Right lobe of liver (tissue), 6 donors: Measurements from ENCODE around the gene TRMT11. TPM values are rescaled to one million over a fixed set of nuclear protein-coding genes. Genes with fewer than 3 reads are reported as not detected.
"Not testable (repeated sequence)": the region's sequence is repeated elsewhere in the genome, so short reads cannot be mapped to it uniquely, and the experiment has no call there.

Source experiments
- ATAC-seq, 4 donors: fragments of 200-7000 bp; cut with Tn5 transposase; one replicate each; pipeline ENCODE4 v1.9.1; 2020; ENCODE audit warnings: mild to moderate bottlenecking in 4 of 4, moderate library complexity in 4 of 4
- DNase-seq, 3 donors: peaks; one replicate each; pipeline ENCODE4 v3.0.0-alpha.2; 2020
- H3K27ac ChIP-seq, 3 donors: fragments of 200-600 bp; one replicate each; pipeline ENCODE4 v1.8.0; 2022
- H3K27me3 ChIP-seq, 2 donors: fragments of 200-600 bp; one replicate each; pipeline ENCODE4 v1.8.0; 2022
- H3K36me3 ChIP-seq, 4 donors: fragments of 200-600 bp; sonication (generic) in 1 of 4; one replicate each; pipeline versions ENCODE4 v1.5.1 to v1.8.0; 2017 to 2022; ENCODE audit warnings: control low read depth in 1 of 4
- H3K4me1 ChIP-seq, 4 donors: fragments of 200-600 bp; sonication (generic) in 1 of 4; one replicate each; pipeline versions ENCODE4 v1.5.1 to v1.8.0; 2017 to 2022; ENCODE audit warnings: control low read depth in 1 of 4
- H3K4me3 ChIP-seq, 3 donors: fragments of 200-600 bp; one replicate each; pipeline ENCODE4 v1.8.0; 2022
- H3K9me3 ChIP-seq, 4 donors: fragments of 200-600 bp; sonication (generic) in 1 of 4; one replicate each; pipeline versions ENCODE4 v1.5.1 to v1.8.0; 2017 to 2022; ENCODE audit warnings: control low read depth in 1 of 4
- POLR2A ChIP-seq: fragments of 450-650 bp; IDR thresholded peaks from one replicate; pipeline ENCODE4 v1.6.1; 2017; ENCODE audit warnings: antibody characterized with exemption, mild to moderate bottlenecking
- WGBS: methylation state at CpG from one replicate; pipeline ENCODE4 v1.1.6; 2018; ENCODE audit warnings: low coverage, low lambda C conversion rate; ENCODE audit not compliant: insufficient coverage; ENCODE audit errors: missing lambda C conversion rate; 5-methylcytosine and 5-hydroxymethylcytosine counted together
- intact Hi-C, 2 donors: fragments of 100-400 bp; cut with DNase I; formaldehyde crosslinking; loops; one replicate each; pipeline versions ENCODE4 v1.11.2 to v1.14.1; 2022
- total RNA-seq, 6 experiments: library from RNA; depleted of rRNA in 2 of 6; stranded (reverse); fragments of >200 nt in 2 of 6; fragmentation: NEBNext Ultra II Directional in 3 of 6; extraction: Animal tissue kit (Norgen Biotek cat#: 25700) in 3 of 6; gene quantifications; one replicate each; pipeline versions ENCODE4 v1.1.0 to v1.2.4, GENCODE V29; 2016 to 2023
- TF ChIP-seq, protein P1 (sequence below), 4 donors: fragments of 200-600 bp in 3 of 4; fragments of 450-650 bp in 1 of 4; IDR thresholded peaks; one replicate each; pipeline versions ENCODE4 v1.5.1 to v1.8.0; 2016 to 2022; ENCODE audit warnings: antibody characterized with exemption in 4 of 4, mild to moderate bottlenecking in 2 of 4
- donor health status: DM: no; HTN: yes; CAD: no.
- donor health status: DM: no; HTN: no; CAD: no.
- donor health status: DM: no; HTN: no; CAD: no.
- donor health status: DM: no; HTN: yes; CAD: no.
- donor health status: DM: no; HTN: yes; CAD: no.

The TRMT11 gene
- total RNA-seq, 6 experiments from 2014 or later, result 12.6 to 36.0 (median 25.3) TPM

DNA sequence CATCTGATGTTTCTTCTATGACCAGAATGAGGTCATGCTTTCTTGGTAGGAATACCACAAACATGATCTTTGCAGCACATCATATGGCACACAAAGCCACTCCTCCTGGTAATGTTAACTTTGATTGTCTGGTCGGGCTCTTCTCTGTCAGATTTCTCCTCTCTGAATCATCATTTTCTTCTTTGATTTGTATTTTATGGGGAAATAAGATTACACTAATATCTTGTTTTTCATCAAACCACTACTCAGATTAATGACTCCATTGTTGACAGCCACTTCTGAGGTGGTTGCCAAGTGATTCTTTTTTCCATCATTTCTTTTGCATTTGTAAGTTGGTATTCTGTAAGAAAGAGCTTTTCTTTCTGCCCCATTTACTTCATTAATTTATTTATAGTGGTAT lies 29.5 kb downstream of the TRMT11 start:
- no peak for TF ChIP-seq POLR2A
- TF ChIP-seq, protein P1, sequence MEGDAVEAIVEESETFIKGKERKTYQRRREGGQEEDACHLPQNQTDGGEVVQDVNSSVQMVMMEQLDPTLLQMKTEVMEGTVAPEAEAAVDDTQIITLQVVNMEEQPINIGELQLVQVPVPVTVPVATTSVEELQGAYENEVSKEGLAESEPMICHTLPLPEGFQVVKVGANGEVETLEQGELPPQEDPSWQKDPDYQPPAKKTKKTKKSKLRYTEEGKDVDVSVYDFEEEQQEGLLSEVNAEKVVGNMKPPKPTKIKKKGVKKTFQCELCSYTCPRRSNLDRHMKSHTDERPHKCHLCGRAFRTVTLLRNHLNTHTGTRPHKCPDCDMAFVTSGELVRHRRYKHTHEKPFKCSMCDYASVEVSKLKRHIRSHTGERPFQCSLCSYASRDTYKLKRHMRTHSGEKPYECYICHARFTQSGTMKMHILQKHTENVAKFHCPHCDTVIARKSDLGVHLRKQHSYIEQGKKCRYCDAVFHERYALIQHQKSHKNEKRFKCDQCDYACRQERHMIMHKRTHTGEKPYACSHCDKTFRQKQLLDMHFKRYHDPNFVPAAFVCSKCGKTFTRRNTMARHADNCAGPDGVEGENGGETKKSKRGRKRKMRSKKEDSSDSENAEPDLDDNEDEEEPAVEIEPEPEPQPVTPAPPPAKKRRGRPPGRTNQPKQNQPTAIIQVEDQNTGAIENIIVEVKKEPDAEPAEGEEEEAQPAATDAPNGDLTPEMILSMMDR (IDR thresholded peaks at IDR 0.05), result no peak
- Histone ChIP-seq H3K4me1 (peaks cover 0 to 7% (median 0%) of the 10 kb centered on the region in 4 donors), H3K27me3 (no peaks in the 10 kb centered on the region), H3K36me3 (peaks cover 6 to 52% (median 33%) of the 10 kb centered on the region in 4 donors), H3K9me3 (no peaks in the 10 kb centered on the region), H3K27ac (no peak overlapping the region), H3K4me3 (no peak overlapping the region)
- 92% methylated on average over 1 of the region's 1 CpG for WGBS
- ATAC-seq (no peak), DNase-seq (no peak)
- intact Hi-C loops, result no loop called here

DNA sequence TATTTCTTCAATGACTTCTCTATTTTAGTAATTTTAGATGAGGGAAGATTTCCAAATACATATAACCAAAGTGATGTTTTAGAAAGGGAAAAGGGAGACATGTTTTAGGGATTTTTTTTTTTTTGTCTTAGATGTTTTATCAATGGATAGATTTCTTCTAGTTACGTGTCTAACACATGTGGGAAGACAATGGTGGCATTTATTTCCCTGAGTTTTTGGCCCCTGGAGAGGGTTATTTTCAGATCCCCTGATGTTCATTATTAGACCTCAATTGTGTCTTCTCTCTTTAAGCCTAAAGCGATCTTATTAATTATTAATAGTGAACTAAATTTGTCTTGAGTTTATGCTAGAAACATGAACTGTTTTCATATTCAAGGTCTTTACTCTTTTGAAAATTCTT lies 30.3 kb downstream of the TRMT11 start:
- H3K4me1 ChIP-seq, result peaks cover 0 to 7% (median 0%) of the 10 kb centered on the region in 4 donors
- H3K4me3 ChIP-seq, result no peak overlapping the region
- no peak for DNase-seq
- H3K27me3 ChIP-seq, result no peaks in the 10 kb centered on the region
- intact Hi-C loops, result no loop called here
- ATAC-seq, result no peak
- no peak overlapping the region for H3K27ac ChIP-seq
- TF ChIP-seq, protein P1 (IDR thresholded peaks at IDR 0.05), result no peak
- TF ChIP-seq POLR2A, result no peak
- WGBS, result 96% methylated on average over 2 of the region's 2 CpGs
- no peaks in the 10 kb centered on the region for H3K9me3 ChIP-seq
- H3K36me3 ChIP-seq, result peaks cover 6 to 52% (median 34%) of the 10 kb centered on the region in 4 donors

DNA sequence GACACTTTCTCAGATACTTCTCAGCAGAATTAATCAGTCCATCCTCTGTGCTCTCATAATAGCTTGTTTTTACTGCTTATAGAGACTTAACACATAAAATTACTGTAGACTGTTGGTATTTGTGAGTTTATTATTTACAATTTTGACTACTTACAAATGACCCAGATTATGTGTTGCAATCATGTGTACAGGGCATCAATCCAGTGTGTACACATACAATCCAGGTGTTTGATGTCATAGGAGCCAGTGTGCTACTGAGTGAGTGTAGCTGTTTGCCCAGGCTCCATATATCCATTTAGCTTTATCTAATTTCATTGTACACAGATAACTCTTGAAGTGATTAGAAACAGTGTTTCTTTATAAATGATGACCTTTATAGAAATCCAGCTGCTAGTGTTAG lies 31.3 kb downstream of the TRMT11 start:
- TF ChIP-seq, protein P1 (IDR thresholded peaks at IDR 0.05), result no peak
- no peak for TF ChIP-seq POLR2A
- Histone ChIP-seq H3K4me3 (no peak overlapping the region), H3K36me3 (peaks cover 6 to 52% (median 31%) of the 10 kb centered on the region in 4 donors), H3K4me1 (peaks cover 0 to 7% (median 0%) of the 10 kb centered on the region in 4 donors), H3K27ac (peak overlapping the region in 2 of 3 donors; percentile 15 to 16), H3K9me3 (no peaks in the 10 kb centered on the region), H3K27me3 (no peaks in the 10 kb centered on the region)
- intact Hi-C loops, result no loop called here
- DNase-seq (peak in 1 of 3 donors; percentile 48), ATAC-seq (peak; percentile 94 to 98 (median 96))

DNA sequence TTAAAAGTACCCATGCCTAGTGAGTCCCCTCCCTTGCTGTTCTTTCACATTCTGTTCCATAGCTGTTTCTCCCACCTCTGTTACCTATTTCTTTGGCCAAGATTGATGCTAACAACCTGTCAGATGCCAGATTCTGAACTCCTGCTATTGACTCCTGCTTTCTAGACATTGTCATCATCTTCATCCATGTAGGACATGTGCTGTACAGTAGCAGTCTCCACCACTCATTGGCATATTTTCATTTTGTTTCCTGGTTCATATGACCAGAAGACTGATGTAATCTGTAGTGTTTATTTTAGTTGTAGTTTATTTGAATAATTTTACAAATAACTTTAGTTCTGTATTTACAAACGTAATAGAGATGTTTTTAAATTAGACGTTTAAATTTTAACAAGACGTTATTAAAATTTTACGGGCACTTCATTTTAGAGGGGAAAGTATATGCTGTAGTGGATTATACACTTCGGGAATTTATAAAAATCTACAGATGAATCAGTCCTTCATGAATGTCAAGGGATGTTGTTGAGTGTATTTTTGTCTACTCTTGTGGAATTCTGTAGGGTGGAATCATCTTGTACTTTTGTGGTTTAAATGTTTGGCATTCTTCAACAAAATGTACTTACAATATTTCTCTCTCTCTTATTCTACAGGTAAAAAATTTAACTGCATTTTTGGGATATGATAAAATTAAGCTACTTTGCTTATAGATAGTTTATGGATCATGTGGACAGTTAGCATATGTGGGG lies 34.1 kb downstream of the TRMT11 start:
- Histone ChIP-seq H3K36me3 (peaks cover 0 to 48% (median 16%) of the 10 kb centered on the region in 4 donors), H3K27me3 (no peaks in the 10 kb centered on the region), H3K4me3 (no peak overlapping the region), H3K4me1 (peaks cover 0 to 7% (median 0%) of the 10 kb centered on the region in 4 donors), H3K27ac (no peak overlapping the region), H3K9me3 (no peaks in the 10 kb centered on the region)
- WGBS, result 92% methylated on average over 5 of the region's 5 CpGs
- DNase-seq (no peak), ATAC-seq (no peak)
- TF ChIP-seq, protein P1 (IDR thresholded peaks at IDR 0.05), result no peak
- TF ChIP-seq POLR2A, result no peak
- intact Hi-C loops, result no loop called here

DNA sequence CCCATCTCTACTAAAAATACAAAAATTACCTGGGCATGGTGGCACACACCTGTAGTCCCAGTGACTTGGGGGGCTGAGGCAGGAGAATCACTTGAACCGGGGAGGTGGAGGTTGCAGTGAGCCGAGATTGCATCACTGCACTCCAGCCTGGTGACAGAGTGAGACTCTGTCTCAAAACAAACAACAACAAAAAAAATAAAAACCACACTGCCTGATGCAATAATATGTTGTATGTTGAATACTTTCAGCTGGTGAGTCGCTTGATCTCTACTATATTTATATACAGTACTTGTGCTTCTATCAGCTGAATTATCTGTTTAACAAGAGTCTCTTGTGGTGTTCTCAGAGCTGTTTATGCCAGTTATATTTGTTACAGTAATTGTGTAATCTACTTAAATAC lies 37.1 kb downstream of the TRMT11 start:
- ATAC-seq (peak; percentile 62 to 85 (median 68)), DNase-seq (peak in 1 of 3 donors; percentile 22)
- H3K27me3 ChIP-seq, intact Hi-C loops, H3K4me1 ChIP-seq, H3K9me3 ChIP-seq, H3K27ac ChIP-seq, H3K4me3 ChIP-seq: not testable (repeated sequence)
- 47% methylated on average over 3 of the region's 3 CpGs for WGBS
- H3K36me3 ChIP-seq, result peaks cover 0 to 58% (median 16%) of the 10 kb centered on the region in 4 donors
